ENCODE measurements around the gene EPN3. TPM values are rescaled to one million over a fixed set of nuclear protein-coding genes. Genes with fewer than 3 reads are reported as not detected.

Gene EPN3
- total RNA-seq, 4 donors from 2014 or later = 30.3 to 110 (median 78.5) TPM

GRCh38 chr17:50498021-50498874, 34.3 kb upstream of the EPN3 start:
- Histone ChIP-seq H3K27ac (no peak overlapping the region), H3K27me3 (no peaks in the 10 kb centered on the region), H3K4me3 (no peak overlapping the region), H3K9me3 (no peaks in the 10 kb centered on the region), H3K36me3 (no peaks in the 10 kb centered on the region), H3K4me1 (no peaks in the 10 kb centered on the region)
- TF ChIP-seq POLR2AphosphoS5 (IDR thresholded peaks at IDR 0.05) = no peak
- TF ChIP-seq EP300 (IDR thresholded peaks at IDR 0.05) = no peak
- no peak for TF ChIP-seq CTCF (IDR thresholded peaks at IDR 0.05)
- no peak for TF ChIP-seq POLR2A (IDR thresholded peaks at IDR 0.05)
- no peak for DNase-seq (ENCODE audit: low spot score in 2 of 2)
- WGBS = 73% methylated on average over 7 of the region's 7 CpGs

- no peaks in the 10 kb centered on the region for H3K9me3 ChIP-seq
- no peaks in the 10 kb centered on the region for H3K4me1 ChIP-seq
- H3K27me3 ChIP-seq = no peaks in the 10 kb centered on the region
- no peak overlapping the region for H3K27ac ChIP-seq
- DNase-seq (ENCODE audit: low spot score in 2 of 2) = no peak
- TF ChIP-seq CTCF (IDR thresholded peaks at IDR 0.05) = no peak
- H3K4me3 ChIP-seq = no peak overlapping the region
- H3K36me3 ChIP-seq = no peaks in the 10 kb centered on the region
These were observed 33.3 kb upstream of the EPN3 start for GRCh38 chr17:50499270-50499669.

GRCh38 chr17:50499721-50500120, 32.8 kb upstream of the EPN3 start:
- WGBS = 95% methylated on average over 2 of the region's 2 CpGs
- no peak for TF ChIP-seq POLR2AphosphoS5 (IDR thresholded peaks at IDR 0.05)
- H3K4me1 ChIP-seq = no peaks in the 10 kb centered on the region
- no peak overlapping the region for H3K27ac ChIP-seq
- no peaks in the 10 kb centered on the region for H3K9me3 ChIP-seq
- no peaks in the 10 kb centered on the region for H3K27me3 ChIP-seq
- no peaks in the 10 kb centered on the region for H3K36me3 ChIP-seq
- DNase-seq (ENCODE audit: low spot score in 2 of 2) = no peak
- no peak overlapping the region for H3K4me3 ChIP-seq

GRCh38 chr17:50501054-50501453, 31.5 kb upstream of the EPN3 start:
- Histone ChIP-seq H3K9me3 (no peaks in the 10 kb centered on the region), H3K36me3 (no peaks in the 10 kb centered on the region), H3K4me1 (peaks cover 6% of the 10 kb centered on the region), H3K4me3 (no peak overlapping the region), H3K27ac (no peak overlapping the region), H3K27me3 (no peaks in the 10 kb centered on the region)
- 50% methylated on average over 5 of the region's 5 CpGs for WGBS
- DNase-seq (ENCODE audit: low spot score in 2 of 2) = no peak
- no peak for TF ChIP-seq EP300 (IDR thresholded peaks at IDR 0.05)
- TF ChIP-seq CTCF (IDR thresholded peaks at IDR 0.05) = no peak
- no peak for TF ChIP-seq POLR2AphosphoS5 (IDR thresholded peaks at IDR 0.05)
- TF ChIP-seq POLR2A (IDR thresholded peaks at IDR 0.05) = no peak

- DNase-seq (ENCODE audit: low spot score in 2 of 2) = no peak
- no peak overlapping the region for H3K27ac ChIP-seq
These were observed 30.1 kb upstream of the EPN3 start for GRCh38 chr17:50502301-50502990.

More at GRCh38 chr17:50502301-50502990, 30.1 kb upstream of the EPN3 start:
- Histone ChIP-seq H3K4me3 (no peak overlapping the region), H3K27me3 (no peaks in the 10 kb centered on the region), H3K36me3 (no peaks in the 10 kb centered on the region), H3K4me1 (peaks cover 9% of the 10 kb centered on the region), H3K9me3 (no peaks in the 10 kb centered on the region)
- WGBS = 84% methylated on average over 9 of the region's 9 CpGs
- TF ChIP-seq CTCF (IDR thresholded peaks at IDR 0.05) (no peak), EP300 (IDR thresholded peaks at IDR 0.05) (no peak)

Data from suprapubic skin (tissue), 4 donors.